MCF 10A (cell line): ENCODE measurements around the gene PDGFRA. TPM values are rescaled to one million over a fixed set of nuclear protein-coding genes. Genes with fewer than 3 reads are reported as not detected.

Experiments used
- BruUV-seq: library from RNA; stranded (reverse); fragments of 400-500 nt; replicated peaks from 2 replicates; lab custom pipeline; 2021; lab: Mats Ljungman, UMichigan
- CTCF ChIA-PET: fragments of 300-600 bp; sonication (Branson Sonifier 250); formaldehyde crosslinking; extraction: SDS; loops from one replicate; lab custom pipeline; 2021; ENCODE audit warnings: antibody characterized with exemption, inconsistent platforms; lab: Yijun Ruan, JAX
- POLR2A ChIA-PET: fragments of 300-600, 350-650 bp; sonication (Branson Sonifier 250); formaldehyde crosslinking; extraction: SDS; loops from one replicate; lab custom pipeline; 2020; ENCODE audit warnings: antibody characterized with exemption, inconsistent platforms; lab: Yijun Ruan, JAX
- DNase-seq: peaks from one replicate; pipeline ENCODE4 v3.0.0-alpha.2; 2018; ENCODE audit not compliant: unreplicated experiment
- H3K27ac Mint-ChIP-seq: one replicate; pipeline ENCODE4 v1.8.0; 2022; ENCODE audit warnings: mild to moderate bottlenecking, low read depth, mixed read lengths; ENCODE audit not compliant: unreplicated experiment
- H3K27me3 Mint-ChIP-seq: one replicate; pipeline ENCODE4 v1.8.0; 2022; ENCODE audit warnings: mixed read lengths; ENCODE audit not compliant: insufficient read depth, unreplicated experiment
- H3K36me3 Mint-ChIP-seq: one replicate; pipeline ENCODE4 v1.8.0; 2022; ENCODE audit warnings: mild to moderate bottlenecking, moderate library complexity, mixed read lengths; ENCODE audit not compliant: insufficient read depth, unreplicated experiment
- H3K4me1 Mint-ChIP-seq: one replicate; pipeline ENCODE4 v1.8.0; 2022; ENCODE audit warnings: mixed read lengths; ENCODE audit not compliant: insufficient read depth, unreplicated experiment
- H3K4me3 Mint-ChIP-seq: one replicate; pipeline ENCODE4 v1.8.0; 2022; ENCODE audit warnings: mild to moderate bottlenecking, moderate library complexity, mixed read lengths; ENCODE audit not compliant: unreplicated experiment
- H3K9me3 Mint-ChIP-seq: one replicate; pipeline ENCODE4 v1.8.0; 2022; ENCODE audit warnings: mixed read lengths; ENCODE audit not compliant: unreplicated experiment
- CTCF ChIP-seq: fragments of 200-600 bp; IDR thresholded peaks from one replicate; pipeline ENCODE4 v1.8.0; 2022; ENCODE audit warnings: antibody characterized with exemption, mild to moderate bottlenecking; ENCODE audit not compliant: unreplicated experiment
- intact Hi-C: fragments of 100-400 bp; cut with micrococcal nuclease; formaldehyde crosslinking; loops from 2 replicates; pipeline ENCODE4 v1.14.1; 2022
- total RNA-seq: library from RNA; stranded (reverse); gene quantifications from 2 replicates; pipeline ENCODE4 v1.2.3, GENCODE V29; 2022

The PDGFRA gene
- total RNA-seq, 1 experiment from 2014 or later: not detected

DNA sequence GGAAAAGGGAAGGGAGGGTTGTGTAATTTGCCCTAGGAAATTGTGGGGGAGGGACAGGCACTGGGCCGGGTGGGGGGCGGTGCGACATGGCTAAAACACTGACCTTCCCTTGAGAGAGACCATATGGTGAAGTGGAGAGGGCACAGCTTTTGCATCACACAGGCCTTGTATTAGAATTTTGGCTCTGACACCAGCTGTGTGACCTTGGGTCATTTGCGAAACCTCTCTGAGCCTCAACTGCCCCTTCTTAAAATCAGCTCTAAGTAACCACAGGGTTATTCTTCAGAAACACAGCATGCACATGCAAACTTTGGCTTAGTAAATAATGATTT is 25.8 kb downstream of the PDGFRA start:
- BruUV-seq: no TSS peak
- DNase-seq: no peak
- Mint-ChIP-seq H3K27me3 (no peaks in the 10 kb centered on the region), H3K27ac (no peak overlapping the region), H3K9me3 (no peaks in the 10 kb centered on the region), H3K4me1 (no peaks in the 10 kb centered on the region), H3K36me3 (no peaks in the 10 kb centered on the region), H3K4me3 (no peak overlapping the region)
- intact Hi-C loops: no loop called here
- ChIA-PET CTCF (interaction anchor here (1.2 kb wide), 1 partner anchor 21 kb away, joined by 3 read pairs; no protein-coding TSS in a partner anchor), POLR2A (interaction anchor here (0.7 kb wide), 1 partner anchor 172 kb away, joined by 3 read pairs; no protein-coding TSS in a partner anchor)
- no peak for TF ChIP-seq CTCF

- Mint-ChIP-seq H3K27me3 (no peaks in the 10 kb centered on the region), H3K4me1 (no peaks in the 10 kb centered on the region), H3K36me3 (no peaks in the 10 kb centered on the region), H3K9me3 (no peaks in the 10 kb centered on the region), H3K27ac (no peak overlapping the region), H3K4me3 (no peak overlapping the region)
- intact Hi-C loops: no loop called here
- no peak for DNase-seq
- no TSS peak for BruUV-seq
- ChIA-PET POLR2A (no interaction called here), CTCF (no interaction called here)
- TF ChIP-seq CTCF: no peak
Observed at GRCh38 chr4:54255881-54256280, 26.8 kb downstream of the PDGFRA start.

DNA sequence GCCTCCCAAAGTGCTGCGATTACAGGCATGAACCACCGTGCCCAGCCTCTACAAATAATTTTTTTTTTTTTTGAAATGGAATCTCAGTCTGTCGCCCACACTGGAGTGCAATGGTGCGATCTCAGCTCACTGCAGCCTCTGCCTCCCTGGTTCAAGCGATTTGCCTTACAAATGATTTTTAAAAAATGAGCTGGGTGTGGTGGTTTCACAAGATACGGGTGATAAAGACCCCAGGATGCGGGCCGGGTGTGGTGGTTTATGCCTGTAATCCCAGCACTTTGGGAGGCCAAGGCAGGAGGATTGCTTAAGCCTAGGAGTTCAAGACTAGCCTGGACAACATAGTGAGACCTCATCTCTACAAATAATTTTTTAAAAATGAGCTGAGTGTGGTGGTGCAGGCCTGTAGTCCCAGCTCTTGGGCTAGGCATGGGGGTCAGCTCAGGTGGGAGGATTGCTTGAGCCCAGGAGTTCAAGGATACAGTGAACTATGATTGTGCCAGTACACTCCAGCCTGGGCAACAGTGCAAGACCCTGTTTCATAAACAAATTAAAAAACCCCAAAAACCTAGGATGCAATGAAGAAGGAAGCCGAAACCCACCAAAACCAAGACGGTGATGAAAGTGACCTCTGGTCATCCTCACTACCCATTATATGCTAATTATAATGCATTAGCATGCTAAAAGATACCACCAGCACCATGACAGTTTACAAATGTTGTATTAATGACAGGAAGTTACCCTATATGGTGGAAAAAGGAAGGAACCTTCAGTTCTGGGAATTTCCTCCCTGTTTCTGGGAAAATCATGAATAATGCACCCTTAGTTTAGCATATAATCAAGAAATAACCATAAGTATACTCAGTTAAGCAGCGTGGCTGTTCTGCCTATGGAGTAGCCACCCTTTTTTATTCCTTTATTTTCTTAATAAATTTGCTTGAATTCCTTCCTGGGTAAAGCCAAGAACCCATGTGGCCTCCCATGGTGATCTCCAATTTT is 27.7 kb downstream of the PDGFRA start:
- Mint-ChIP-seq H3K4me3 (no peak overlapping the region), H3K9me3 (no peaks in the 10 kb centered on the region), H3K36me3 (no peaks in the 10 kb centered on the region), H3K27me3 (no peaks in the 10 kb centered on the region), H3K4me1 (no peaks in the 10 kb centered on the region), H3K27ac (no peak overlapping the region)
- POLR2A ChIA-PET: interaction anchor here (0.7 kb wide), 1 partner anchor 1915 kb away, joined by 3 read pairs; no protein-coding TSS in a partner anchor
- intact Hi-C loops: no loop called here
- CTCF ChIA-PET: interaction anchor here (0.6 kb wide), 2 partner anchors 687 to 1487 kb away, joined by 3 read pairs; no protein-coding TSS in a partner anchor
- BruUV-seq: no TSS peak
- TF ChIP-seq CTCF: no peak
- DNase-seq: no peak

DNA sequence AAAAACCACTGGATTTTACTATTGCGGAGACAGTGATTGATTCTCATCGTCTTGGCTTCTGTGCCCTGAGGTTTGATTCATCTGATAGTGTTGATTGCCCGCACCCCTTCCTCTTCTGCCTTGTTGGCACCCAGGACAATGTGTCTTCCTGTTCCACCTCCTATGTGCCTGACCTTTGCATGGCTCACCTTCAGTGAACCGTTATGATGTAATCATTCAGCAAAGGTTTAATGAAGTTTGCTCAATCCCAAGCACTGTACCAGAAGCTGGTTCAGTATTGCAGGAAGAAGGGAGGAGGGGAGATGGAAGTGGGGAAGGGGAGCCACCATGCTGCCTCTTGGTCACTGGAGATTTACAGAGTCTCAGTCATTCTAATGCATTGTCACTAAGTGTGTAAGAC is 36.3 kb downstream of the PDGFRA start:
- Mint-ChIP-seq H3K4me1 (peaks cover 14% of the 10 kb centered on the region), H3K27me3 (no peaks in the 10 kb centered on the region), H3K27ac (no peak overlapping the region), H3K4me3 (no peak overlapping the region), H3K9me3 (peaks cover 7% of the 10 kb centered on the region), H3K36me3 (no peaks in the 10 kb centered on the region)
- BruUV-seq: no TSS peak
- TF ChIP-seq CTCF: no peak
- ChIA-PET CTCF (interaction anchor here (0.7 to 1.0 kb wide), 2 partner anchors 12 to 97 kb away, joined by 4 read pairs; no protein-coding TSS in a partner anchor), POLR2A (no interaction called here)
- no peak for DNase-seq
- intact Hi-C loops: no loop called here
